HG02981 (cell line): ENCODE results near the gene TMPRSS11D.
A peak's percentile ranks its signal among the peaks of the same experiment; 100 is the strongest.

Experiments
- ATAC-seq: cut with Tn5 transposase; IDR thresholded peaks from one replicate; pipeline ENCODE4 v1.9.1; 2021; ENCODE audit warnings: mild to moderate bottlenecking, moderate library complexity; ENCODE audit not compliant: unreplicated experiment

TMPRSS11D gene

DNA sequence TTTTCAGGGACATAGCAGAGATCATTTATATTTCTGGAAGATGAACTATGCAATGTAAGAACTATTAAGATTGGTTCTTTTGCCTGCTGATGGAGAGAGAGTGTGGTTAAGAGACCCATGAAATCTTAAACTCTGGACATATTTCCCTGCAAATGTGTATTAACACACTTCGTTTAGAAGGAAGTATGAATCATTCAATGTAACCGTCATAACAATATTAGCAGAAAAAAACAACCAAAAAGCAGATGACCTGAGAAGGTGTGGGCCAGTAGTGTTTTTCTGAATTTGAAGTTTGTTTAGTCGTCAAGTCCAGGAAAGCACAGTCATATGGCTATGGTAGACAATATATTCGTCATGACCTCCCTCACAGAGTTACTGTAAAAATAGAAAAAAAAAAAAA, 2.5 kb upstream of the TMPRSS11D start:
- no peak for ATAC-seq

DNA sequence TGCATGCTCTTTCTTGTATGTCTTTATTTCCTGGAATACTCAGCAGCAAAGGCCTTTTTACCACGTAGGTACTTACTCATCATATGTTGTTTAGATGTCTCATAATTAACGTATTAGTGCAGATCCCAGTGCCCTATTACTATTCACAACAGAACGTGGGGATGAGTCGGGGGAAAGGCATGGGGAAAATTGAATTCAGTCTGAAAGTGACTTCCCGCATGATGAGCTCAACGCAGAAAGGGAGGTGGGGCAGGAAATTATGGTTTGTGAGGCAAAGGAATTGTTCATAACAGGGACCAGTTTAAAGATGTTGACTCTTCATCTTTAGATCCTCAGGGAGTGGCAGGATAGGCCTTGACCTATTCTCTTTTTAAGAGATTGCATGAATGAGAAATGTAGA, 2.0 kb upstream of the TMPRSS11D start:
- no peak for ATAC-seq

GRCh38 chr4:67884701-67885100, 899 bp upstream of the TMPRSS11D start:
- ATAC-seq = no peak

GRCh38 chr4:67883458-67883857, 344 bp downstream of the TMPRSS11D start:
- ATAC-seq = no peak

DNA sequence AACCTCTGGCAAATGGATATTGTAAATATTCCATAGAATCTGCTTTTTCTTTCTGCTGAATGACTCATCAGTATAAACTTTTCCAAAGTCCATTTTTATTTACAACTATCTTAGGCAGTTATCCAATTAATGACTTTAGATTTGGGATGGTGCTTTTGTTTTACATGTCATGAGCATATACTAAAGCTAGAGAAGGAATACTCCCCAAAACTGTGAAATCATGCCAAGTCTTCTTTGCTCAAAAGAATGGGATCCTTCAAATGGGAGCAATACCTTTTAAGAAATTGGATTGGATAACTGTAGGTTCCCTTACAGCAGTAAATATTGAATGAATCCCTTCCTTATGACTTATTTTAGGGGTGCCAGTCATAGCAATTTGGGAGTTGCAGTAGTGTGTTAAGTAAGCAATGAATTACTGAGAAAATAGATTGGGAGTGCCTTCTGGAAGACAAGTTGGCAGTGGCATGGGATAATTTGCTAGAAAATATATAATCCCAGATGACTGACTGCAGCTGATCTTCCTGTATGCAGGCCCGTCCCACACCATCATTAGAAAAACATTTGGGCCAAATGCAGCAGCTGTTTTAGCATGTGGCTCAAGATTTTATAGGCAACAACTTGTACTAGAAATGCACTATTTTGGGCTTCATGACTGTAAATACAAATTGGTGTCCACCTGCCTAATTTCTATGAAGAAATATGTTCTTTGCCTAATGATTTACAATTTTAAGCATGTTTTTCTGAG, 2.8 kb downstream of the TMPRSS11D start:
- ATAC-seq = no peak

GRCh38 chr4:67879486-67879885, 4.3 kb downstream of the TMPRSS11D start:
- no peak for ATAC-seq

DNA sequence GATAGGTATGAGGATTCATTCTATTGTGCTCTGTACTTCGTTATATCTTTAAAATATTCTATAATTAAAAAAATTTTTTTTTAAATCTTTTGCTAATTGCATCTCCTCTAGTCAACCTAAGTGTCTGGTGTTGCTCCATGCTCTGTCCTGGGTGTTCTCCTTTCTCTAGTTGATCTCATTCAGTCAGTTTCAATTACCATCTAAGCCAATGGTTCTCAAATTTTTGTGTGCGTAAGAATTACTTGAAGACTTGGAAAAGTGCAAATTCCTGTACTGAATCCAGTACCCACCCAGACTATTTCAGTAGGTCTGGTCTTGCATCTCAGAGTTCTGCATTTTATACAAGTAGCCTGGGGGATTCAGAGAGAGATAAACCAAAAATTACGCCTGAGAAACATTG, 6.7 kb downstream of the TMPRSS11D start:
- no peak for ATAC-seq

DNA sequence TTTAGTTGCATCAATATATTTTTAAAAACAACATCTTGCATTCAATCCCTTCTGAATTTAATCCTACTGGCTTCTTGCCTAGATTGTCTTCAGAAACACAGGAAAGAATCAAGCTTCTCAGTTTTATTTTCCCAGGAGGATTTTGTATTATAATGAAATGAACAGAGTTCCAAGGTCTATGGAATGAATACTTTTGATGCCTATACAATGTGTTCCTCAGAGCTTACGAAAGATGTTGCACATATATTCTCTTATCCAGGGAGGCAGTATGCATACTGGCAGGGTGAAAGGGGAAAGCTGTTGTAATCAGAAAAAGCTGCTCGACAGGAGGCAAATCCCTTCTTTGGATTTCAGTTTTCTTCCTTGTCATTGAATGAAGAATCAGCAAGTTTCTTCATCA, 8.8 kb downstream of the TMPRSS11D start:
- no peak for ATAC-seq

DNA sequence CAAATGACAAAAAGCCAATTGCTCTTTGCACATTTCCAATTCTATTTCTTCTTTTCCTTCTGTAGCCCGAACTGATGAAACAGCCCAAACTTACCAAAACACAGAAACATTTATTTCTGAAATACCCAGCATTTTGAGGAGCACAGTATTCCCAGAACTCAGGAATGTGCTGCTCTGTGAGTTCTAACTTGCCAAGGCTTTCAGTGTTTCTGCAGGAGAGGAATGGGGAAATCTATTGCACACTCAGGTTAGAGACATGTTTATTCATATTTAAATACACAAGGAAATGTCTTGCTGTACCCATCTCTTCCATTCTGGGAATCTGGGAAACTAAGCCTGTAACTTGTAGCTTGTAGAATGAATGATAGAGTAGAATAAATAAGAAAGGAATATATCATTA, 10.7 kb downstream of the TMPRSS11D start:
- no peak for ATAC-seq

DNA sequence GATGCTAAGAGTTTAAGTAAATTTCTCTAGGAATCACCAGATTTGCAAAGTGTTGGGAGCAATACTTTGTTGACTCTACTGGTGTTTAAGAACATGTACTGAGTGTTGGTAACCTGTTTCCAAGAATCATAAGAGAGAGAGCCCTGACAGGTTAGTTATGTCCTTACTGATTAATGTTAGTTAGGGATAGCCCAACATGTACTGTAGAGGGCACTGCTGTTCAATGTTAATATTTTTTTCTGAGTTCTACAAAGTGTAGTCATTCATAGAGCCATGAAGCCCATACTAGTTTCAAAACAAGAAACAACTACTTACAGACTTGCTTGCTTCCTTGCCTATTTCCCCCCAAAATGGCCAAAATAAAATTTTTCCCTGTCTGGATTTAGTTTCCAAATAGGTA, 11.9 kb downstream of the TMPRSS11D start:
- peak; percentile 84 for ATAC-seq

DNA sequence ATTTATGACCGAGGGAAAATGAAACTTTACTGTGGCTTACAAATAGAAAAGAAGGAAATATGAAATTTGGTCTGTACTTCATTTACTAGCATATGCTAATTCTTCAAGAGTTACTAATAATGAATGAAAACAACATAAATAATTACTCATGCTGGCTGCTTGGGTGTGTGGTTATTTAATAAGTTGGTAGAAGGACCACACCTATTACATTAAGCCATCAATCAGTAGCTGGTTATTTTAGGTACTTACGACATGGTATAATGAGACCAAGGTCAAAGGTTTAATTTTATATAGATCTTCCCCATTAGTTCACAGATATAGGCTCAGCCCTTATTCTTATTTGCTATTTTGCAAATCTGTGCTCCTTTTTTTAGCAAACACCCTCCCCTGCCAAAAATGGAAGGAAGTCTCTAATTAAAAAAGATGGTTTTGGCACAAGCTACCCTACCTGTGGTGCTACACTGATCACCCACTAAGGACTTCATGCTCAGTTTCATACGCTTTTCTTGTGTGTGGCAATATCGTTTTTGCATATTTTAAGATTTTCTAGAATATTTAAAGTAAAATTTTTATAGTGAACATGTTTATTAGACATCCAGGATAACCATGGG, 14.1 kb downstream of the TMPRSS11D start:
- ATAC-seq = no peak

- no peak for ATAC-seq
These were observed 22.3 kb downstream of the TMPRSS11D start for GRCh38 chr4:67861513-67861912.

DNA sequence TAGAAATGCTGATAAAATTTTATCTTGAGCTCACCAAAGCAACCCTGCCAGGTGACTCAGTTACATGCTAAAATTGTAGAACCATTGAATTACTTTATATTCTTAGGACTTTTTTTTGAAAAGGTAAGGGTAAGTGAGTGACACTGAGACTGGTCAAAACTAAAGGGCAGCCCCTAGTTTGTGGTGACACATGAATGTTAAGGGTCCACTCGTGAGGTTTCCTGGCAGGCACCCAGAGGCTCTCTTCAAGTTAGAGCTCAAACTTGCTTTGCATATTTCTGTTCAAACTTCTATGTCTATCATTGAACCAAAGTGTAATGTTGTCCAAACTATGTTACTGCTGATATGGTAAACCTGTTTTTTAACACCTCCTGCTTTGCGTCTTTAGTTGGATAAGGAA, 30.5 kb downstream of the TMPRSS11D start:
- no peak for ATAC-seq

GRCh38 chr4:67820903-67821302, 62.9 kb downstream of the TMPRSS11D start:
- ATAC-seq = no peak

GRCh38 chr4:67810011-67810410, 73.8 kb downstream of the TMPRSS11D start:
- ATAC-seq = no peak

GRCh38 chr4:67809502-67809901, 74.3 kb downstream of the TMPRSS11D start:
- ATAC-seq = no peak

GRCh38 chr4:67796810-67797209, 87.0 kb downstream of the TMPRSS11D start:
- no peak for ATAC-seq

- no peak for ATAC-seq
These were observed 93.1 kb downstream of the TMPRSS11D start for GRCh38 chr4:67790721-67791120.

- ATAC-seq = no peak
These were observed 96.5 kb downstream of the TMPRSS11D start for GRCh38 chr4:67787311-67787710.

DNA sequence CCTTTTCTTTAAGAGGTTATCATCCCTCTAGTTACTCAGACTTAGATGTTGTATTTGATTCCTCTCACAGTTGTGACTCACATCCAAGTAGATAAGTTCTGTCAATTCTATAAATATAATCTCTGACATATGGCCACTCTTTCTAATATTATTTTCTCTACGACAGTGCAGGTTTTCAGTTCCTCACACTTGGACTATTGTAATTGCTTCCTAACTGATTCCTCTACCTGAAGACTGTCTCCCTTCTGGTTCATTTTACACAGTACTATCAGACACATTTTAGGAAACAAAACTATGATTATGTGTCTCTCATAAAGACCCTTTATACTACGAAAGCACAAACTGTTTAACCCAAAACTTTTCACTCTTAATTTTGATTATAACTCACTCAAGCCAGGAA, 98.3 kb downstream of the TMPRSS11D start:
- no peak for ATAC-seq

- no peak for ATAC-seq
These were observed 104.2 kb downstream of the TMPRSS11D start for GRCh38 chr4:67779631-67780030.

DNA sequence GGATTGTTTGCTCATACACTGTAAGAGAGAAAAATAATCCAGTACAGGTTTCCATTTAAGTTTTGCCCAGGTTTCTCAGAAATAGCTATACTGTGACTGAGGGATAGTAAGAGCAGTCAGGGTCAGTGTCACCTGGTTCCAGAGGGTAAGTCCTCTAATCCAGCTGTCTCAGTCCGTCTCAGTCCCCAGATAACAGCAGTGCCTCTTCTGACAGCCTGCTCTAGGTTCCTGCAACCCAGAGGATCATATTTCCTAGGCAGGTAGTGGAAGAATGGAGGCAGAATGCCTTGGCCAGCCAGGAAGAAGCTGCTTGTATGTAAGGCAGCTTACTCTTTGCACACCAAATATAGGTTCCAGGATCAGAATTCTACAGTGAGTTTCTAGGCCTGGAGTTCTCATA, 107.1 kb downstream of the TMPRSS11D start:
- no peak for ATAC-seq
